Upper lobe of left lung (tissue), 6 donors: ENCODE data around the gene HTR1D. TPM values are rescaled to one million over a fixed set of nuclear protein-coding genes. Genes with fewer than 3 reads are reported as not detected.

Experiments used
- ATAC-seq, 2 donors: fragments of 200-7000 bp; cut with Tn5 transposase; one replicate each; pipeline ENCODE4 v1.9.1; 2022; ENCODE audit warnings: mild to moderate bottlenecking in 2 of 2, moderate library complexity in 2 of 2; ENCODE audit not compliant: low FRiP score in 2 of 2
- DNase-seq, 2 donors: peaks; one replicate each; pipeline ENCODE4 v3.0.0-alpha.2; 2019 to 2020
- H3K27ac ChIP-seq, 4 donors: fragments of 200-600 bp; sonication (generic); one replicate each; pipeline ENCODE4 v1.5.1; 2016 to 2019
- H3K27me3 ChIP-seq, 4 donors: fragments of 200-600 bp; sonication (generic); one replicate each; pipeline ENCODE4 v1.5.1; 2017 to 2019
- H3K36me3 ChIP-seq, 4 donors: fragments of 200-600 bp; sonication (generic); one replicate each; pipeline ENCODE4 v1.5.1; 2016 to 2019
- H3K4me1 ChIP-seq, 4 donors: fragments of 200-600 bp; sonication (generic); one replicate each; pipeline ENCODE4 v1.5.1; 2018 to 2019
- H3K4me3 ChIP-seq, 4 donors: fragments of 200-600 bp; sonication (generic); one replicate each; pipeline ENCODE4 v1.5.1; 2017 to 2019; ENCODE audit warnings: mild to moderate bottlenecking in 2 of 4, moderate library complexity in 1 of 4
- H3K9me3 ChIP-seq, 4 donors: fragments of 200-600 bp; sonication (generic); one replicate each; pipeline ENCODE4 v1.5.1; 2018 to 2019
- CTCF ChIP-seq, 6 experiments: fragments of 450-650 bp in 4 of 6; fragments of 200-600 bp in 2 of 6; sonication (generic) in 2 of 6; IDR thresholded peaks; one replicate each; pipeline ENCODE4 v1.5.1; 2016 to 2019; ENCODE audit warnings: antibody characterized with exemption in 6 of 6
- EP300 ChIP-seq, 4 donors: sonication (generic); formaldehyde crosslinking; IDR thresholded peaks; one replicate each; pipeline ENCODE4 v1.5.1; 2017; ENCODE audit warnings: antibody characterized with exemption in 4 of 4, control low read depth in 2 of 4
- POLR2A ChIP-seq, 4 donors: fragments of 450-650 bp; IDR thresholded peaks; one replicate each; pipeline ENCODE4 v1.5.1; 2016 to 2017; ENCODE audit warnings: antibody characterized with exemption in 4 of 4, mild to moderate bottlenecking in 2 of 4
- POLR2AphosphoS5 ChIP-seq, 2 donors: sonication (generic); formaldehyde crosslinking; IDR thresholded peaks; one replicate each; pipeline ENCODE4 v1.5.1; 2017; ENCODE audit warnings: antibody characterized with exemption in 2 of 2
- WGBS, 2 donors: methylation state at CpG; one replicate each; pipeline ENCODE4 v1.1.5; 2017 to 2018; 5-methylcytosine and 5-hydroxymethylcytosine counted together
- total RNA-seq, 6 donors: library from RNA; depleted of rRNA in 4 of 6; stranded (reverse); fragments of >200 nt in 4 of 6; gene quantifications; one replicate each; pipeline versions ENCODE4 v1.1.0 to v1.2.1, GENCODE V29; 2016 to 2021
- donor health status: DM: no; HTN: no; CAD: no; lungs with moderate emphysema.
- donor health status: DM: no; HTN: yes; CAD: no; lungs with severe emphysema.

HTR1D gene
- total RNA-seq, 6 donors from 2014 or later = 0.20 to 0.51 (median 0.46) TPM; not detected in 3

- H3K36me3 ChIP-seq = no peaks in the 10 kb centered on the region
- H3K9me3 ChIP-seq = no peaks in the 10 kb centered on the region
- peaks cover 0 to 7% (median 6%) of the 10 kb centered on the region in 4 donors for H3K4me1 ChIP-seq
- no peaks in the 10 kb centered on the region for H3K27me3 ChIP-seq
- no peak overlapping the region for H3K4me3 ChIP-seq
- TF ChIP-seq POLR2A (IDR thresholded peaks at IDR 0.05) (no peak), CTCF (IDR thresholded peaks at IDR 0.05) (no peak), EP300 (IDR thresholded peaks at IDR 0.05) (no peak), POLR2AphosphoS5 (IDR thresholded peaks at IDR 0.05) (no peak)
- no peak for DNase-seq
- H3K27ac ChIP-seq = no peak overlapping the region
- 79% methylated on average over 5 of the region's 5 CpGs for WGBS, 2 donors
- ATAC-seq = no peak
Measured at GRCh38 chr1:23187637-23188036, 29.7 kb downstream of the HTR1D start.

GRCh38 chr1:23185381-23185780 lies 31.9 kb downstream of the HTR1D start:
- Histone ChIP-seq H3K36me3 (no peaks in the 10 kb centered on the region), H3K4me1 (peaks cover 0 to 7% (median 6%) of the 10 kb centered on the region in 4 donors), H3K9me3 (no peaks in the 10 kb centered on the region), H3K27me3 (no peaks in the 10 kb centered on the region), H3K27ac (no peak overlapping the region), H3K4me3 (no peak overlapping the region)
- no peak for TF ChIP-seq POLR2A (IDR thresholded peaks at IDR 0.05)
- 68 to 87% methylated on average over 4 of the region's 4 CpGs for WGBS, 2 donors
- ATAC-seq (no peak), DNase-seq (no peak)

- H3K27ac ChIP-seq = no peak overlapping the region
- H3K4me3 ChIP-seq = peak overlapping the region in 3 of 4 donors; percentile 9 to 40 (median 29)
- TF ChIP-seq POLR2AphosphoS5 (IDR thresholded peaks at IDR 0.05) (no peak), CTCF (IDR thresholded peaks at IDR 0.05) (peak; percentile 56 to 87 (median 73)), POLR2A (IDR thresholded peaks at IDR 0.05) (no peak)
- ATAC-seq (peak in 1 of 2 donors; percentile 72), DNase-seq (no peak)
- H3K4me1 ChIP-seq = peaks cover 0 to 7% (median 6%) of the 10 kb centered on the region in 4 donors
- WGBS, 2 donors = 9 to 17% methylated on average over 9 to 10 of the region's 10 CpGs
- no peaks in the 10 kb centered on the region for H3K36me3 ChIP-seq
- H3K9me3 ChIP-seq = no peaks in the 10 kb centered on the region
- H3K27me3 ChIP-seq = no peaks in the 10 kb centered on the region
Measured at GRCh38 chr1:23184212-23184934, 32.9 kb downstream of the HTR1D start.

- WGBS, 2 donors = 73 to 86% methylated on average over 2 of the region's 2 CpGs
- H3K9me3 ChIP-seq = no peaks in the 10 kb centered on the region
- ATAC-seq (no peak), DNase-seq (no peak)
- no peak for TF ChIP-seq POLR2AphosphoS5 (IDR thresholded peaks at IDR 0.05)
- TF ChIP-seq EP300 (IDR thresholded peaks at IDR 0.05) = no peak
- no peak for TF ChIP-seq CTCF (IDR thresholded peaks at IDR 0.05)
- no peak for TF ChIP-seq POLR2A (IDR thresholded peaks at IDR 0.05)
- no peaks in the 10 kb centered on the region for H3K36me3 ChIP-seq
- no peak overlapping the region for H3K27ac ChIP-seq
- H3K4me3 ChIP-seq = no peak overlapping the region
- H3K27me3 ChIP-seq = no peaks in the 10 kb centered on the region
- peaks cover 14 to 38% (median 18%) of the 10 kb centered on the region in 4 donors for H3K4me1 ChIP-seq
Measured at GRCh38 chr1:23179862-23180261, 37.4 kb downstream of the HTR1D start.

- 54 to 70% methylated on average over 6 of the region's 6 CpGs for WGBS, 2 donors
- Histone ChIP-seq H3K4me1 (peaks cover 11 to 31% (median 13%) of the 10 kb centered on the region in 4 donors), H3K4me3 (no peak overlapping the region), H3K9me3 (no peaks in the 10 kb centered on the region), H3K27me3 (no peaks in the 10 kb centered on the region), H3K36me3 (no peaks in the 10 kb centered on the region), H3K27ac (peak overlapping the region in 3 of 4 donors; percentile 80 to 88 (median 86))
- TF ChIP-seq POLR2AphosphoS5 (IDR thresholded peaks at IDR 0.05) = no peak
- no peak for TF ChIP-seq EP300 (IDR thresholded peaks at IDR 0.05)
- TF ChIP-seq POLR2A (IDR thresholded peaks at IDR 0.05) = no peak
- TF ChIP-seq CTCF (IDR thresholded peaks at IDR 0.05) = peak in 4 of 6 experiments; percentile 8 to 41 (median 26)
- DNase-seq (no peak), ATAC-seq (no peak)
Measured at GRCh38 chr1:23178950-23179349, 38.4 kb downstream of the HTR1D start.
